ACC112 (cell line): ENCODE results near the gene MINDY4.

Experiments
- H2AFZ ChIP-seq: fragments of 200-600 bp; sonication (generic); one replicate; pipeline ENCODE4 v1.6.0; 2017; ENCODE audit warnings: antibody characterized with exemption, low read length; ENCODE audit not compliant: unreplicated experiment
- H3K27ac ChIP-seq: fragments of 200-600 bp; sonication (generic); 2 replicates; pipeline ENCODE4 v1.5.1; 2014; ENCODE audit warnings: low read depth, mild to moderate bottlenecking, antibody characterized with exemption, low read length, moderate library complexity
- H3K27me3 ChIP-seq: fragments of 200-600 bp; sonication (generic); 2 replicates; pipeline ENCODE4 v1.6.1; 2014; ENCODE audit warnings: mild to moderate bottlenecking, antibody characterized with exemption, low read length, moderate library complexity, mixed read lengths; ENCODE audit not compliant: insufficient read depth
- H3K36me3 ChIP-seq: fragments of 200-600 bp; sonication (generic); 2 replicates; pipeline ENCODE4 v1.6.1; 2016; ENCODE audit warnings: mild to moderate bottlenecking, antibody characterized with exemption, low read length, moderate library complexity, mixed read lengths; ENCODE audit not compliant: insufficient read depth
- H3K4me1 ChIP-seq: fragments of 200-600 bp; sonication (generic); one replicate; pipeline ENCODE4 v1.6.1; 2016; ENCODE audit warnings: low read length, mixed read lengths; ENCODE audit not compliant: insufficient read depth, unreplicated experiment, control insufficient read depth
- H3K4me3 ChIP-seq: fragments of 200-600 bp; sonication (generic); 2 replicates; pipeline ENCODE4 v1.5.1; 2014; ENCODE audit warnings: mild to moderate bottlenecking, low read depth, low read length
- H3K79me2 ChIP-seq: fragments of 200-600 bp; sonication (generic); one replicate; pipeline ENCODE4 v1.6.0; 2016; ENCODE audit warnings: low read length; ENCODE audit not compliant: control insufficient read depth, unreplicated experiment, insufficient read depth

MINDY4 gene

GRCh38 chr7:30731581-30731980 lies 39.6 kb upstream of the MINDY4 start:
- Histone ChIP-seq H3K79me2 (no peaks in the 10 kb centered on the region), H3K4me3 (no peak overlapping the region), H2AFZ (no peak overlapping the region), H3K36me3 (no peaks in the 10 kb centered on the region), H3K4me1 (no peaks in the 10 kb centered on the region), H3K27me3 (peaks cover 53% of the 10 kb centered on the region), H3K27ac (no peak overlapping the region)

- H3K4me1 ChIP-seq: no peaks in the 10 kb centered on the region
- no peak overlapping the region for H3K4me3 ChIP-seq
- no peak overlapping the region for H3K27ac ChIP-seq
- H2AFZ ChIP-seq: no peak overlapping the region
- H3K36me3 ChIP-seq: no peaks in the 10 kb centered on the region
- peaks cover 59% of the 10 kb centered on the region for H3K27me3 ChIP-seq
- H3K79me2 ChIP-seq: no peaks in the 10 kb centered on the region
Observed at GRCh38 chr7:30732606-30733005, 38.6 kb upstream of the MINDY4 start.

- no peak overlapping the region for H2AFZ ChIP-seq
- H3K4me1 ChIP-seq: no peaks in the 10 kb centered on the region
- no peak overlapping the region for H3K4me3 ChIP-seq
- H3K36me3 ChIP-seq: no peaks in the 10 kb centered on the region
- no peak overlapping the region for H3K27ac ChIP-seq
- H3K79me2 ChIP-seq: no peaks in the 10 kb centered on the region
- peaks cover 65% of the 10 kb centered on the region for H3K27me3 ChIP-seq
Observed at GRCh38 chr7:30733216-30733615, 38.0 kb upstream of the MINDY4 start.

- H2AFZ ChIP-seq: no peak overlapping the region
- H3K4me1 ChIP-seq: no peaks in the 10 kb centered on the region
- no peaks in the 10 kb centered on the region for H3K79me2 ChIP-seq
- H3K36me3 ChIP-seq: no peaks in the 10 kb centered on the region
- H3K27me3 ChIP-seq: peaks cover 67% of the 10 kb centered on the region
- H3K4me3 ChIP-seq: no peak overlapping the region
- no peak overlapping the region for H3K27ac ChIP-seq
Observed at GRCh38 chr7:30733691-30734090, 37.5 kb upstream of the MINDY4 start.

GRCh38 chr7:30734497-30734896 lies 36.7 kb upstream of the MINDY4 start:
- Histone ChIP-seq H3K27me3 (peaks cover 68% of the 10 kb centered on the region), H3K36me3 (no peaks in the 10 kb centered on the region), H3K27ac (no peak overlapping the region), H3K4me3 (no peak overlapping the region), H2AFZ (no peak overlapping the region), H3K79me2 (no peaks in the 10 kb centered on the region), H3K4me1 (no peaks in the 10 kb centered on the region)

- Histone ChIP-seq H2AFZ (no peak overlapping the region), H3K4me1 (no peaks in the 10 kb centered on the region), H3K79me2 (no peaks in the 10 kb centered on the region), H3K36me3 (no peaks in the 10 kb centered on the region), H3K27ac (no peak overlapping the region), H3K27me3 (peaks cover 67% of the 10 kb centered on the region), H3K4me3 (no peak overlapping the region)
Observed at GRCh38 chr7:30735631-30736030, 35.6 kb upstream of the MINDY4 start.

GRCh38 chr7:30736291-30736690 lies 34.9 kb upstream of the MINDY4 start:
- no peak overlapping the region for H3K4me3 ChIP-seq
- H3K27ac ChIP-seq: no peak overlapping the region
- H3K4me1 ChIP-seq: no peaks in the 10 kb centered on the region
- H2AFZ ChIP-seq: no peak overlapping the region
- H3K27me3 ChIP-seq: peaks cover 61% of the 10 kb centered on the region
- H3K79me2 ChIP-seq: no peaks in the 10 kb centered on the region
- H3K36me3 ChIP-seq: no peaks in the 10 kb centered on the region

- H3K79me2 ChIP-seq: no peaks in the 10 kb centered on the region
- no peak overlapping the region for H3K4me3 ChIP-seq
- H3K27ac ChIP-seq: no peak overlapping the region
- H3K4me1 ChIP-seq: no peaks in the 10 kb centered on the region
- H3K36me3 ChIP-seq: no peaks in the 10 kb centered on the region
- H2AFZ ChIP-seq: no peak overlapping the region
- H3K27me3 ChIP-seq: peaks cover 51% of the 10 kb centered on the region
Observed at GRCh38 chr7:30738026-30738915, 32.9 kb upstream of the MINDY4 start.

GRCh38 chr7:30739691-30740090 lies 31.5 kb upstream of the MINDY4 start:
- Histone ChIP-seq H3K36me3 (no peaks in the 10 kb centered on the region), H3K27ac (no peak overlapping the region), H3K27me3 (peaks cover 48% of the 10 kb centered on the region), H3K4me1 (no peaks in the 10 kb centered on the region), H3K4me3 (no peak overlapping the region), H3K79me2 (no peaks in the 10 kb centered on the region), H2AFZ (no peak overlapping the region)

- Histone ChIP-seq H3K27ac (no peak overlapping the region), H2AFZ (no peak overlapping the region), H3K4me3 (no peak overlapping the region), H3K4me1 (no peaks in the 10 kb centered on the region), H3K36me3 (no peaks in the 10 kb centered on the region), H3K79me2 (no peaks in the 10 kb centered on the region), H3K27me3 (peaks cover 43% of the 10 kb centered on the region)
Observed at GRCh38 chr7:30740417-30741181, 30.6 kb upstream of the MINDY4 start.

GRCh38 chr7:30741289-30741688 lies 29.9 kb upstream of the MINDY4 start:
- H3K36me3 ChIP-seq: no peaks in the 10 kb centered on the region
- H3K27me3 ChIP-seq: peaks cover 37% of the 10 kb centered on the region
- H3K4me3 ChIP-seq: no peak overlapping the region
- H3K27ac ChIP-seq: no peak overlapping the region
- no peak overlapping the region for H2AFZ ChIP-seq
- no peaks in the 10 kb centered on the region for H3K4me1 ChIP-seq
- no peaks in the 10 kb centered on the region for H3K79me2 ChIP-seq
